Measurements from ENCODE around the gene STX4.

The STX4 gene

GRCh38 chr16:31061126-31061812 lies 27.9 kb downstream of the STX4 start:
- Histone ChIP-seq H3K9ac (ENCODE audit: low read length) (no peak overlapping the region), H3K36me3 (ENCODE audit: low read length) (no peaks in the 10 kb centered on the region), H3K4me2 (ENCODE audit: low read depth, low read length, poor library complexity, severe bottlenecking) (no peak overlapping the region), H3K9me3 (ENCODE audit: insufficient read depth, low read length) (no peaks in the 10 kb centered on the region), H4K20me1 (ENCODE audit: low read depth, low read length) (no peaks in the 10 kb centered on the region), H3K9me2 (replicated peaks; ENCODE audit: insufficient read depth, low read length) (no peaks in the 10 kb centered on the region), H3K27me3 (ENCODE audit: low read length) (no peaks in the 10 kb centered on the region), H2AFZ (ENCODE audit: low read depth, low read length, severe bottlenecking) (no peak overlapping the region), H3F3A (ENCODE audit: insufficient read depth) (0 out of 2 replicates have a peak, but pooled peaks cover 3% of the 10 kb centered on the region), H3K27ac (ENCODE audit: low read depth, low read length) (no peak overlapping the region), H3K4me3 (ENCODE audit: insufficient read depth, low read length, poor library complexity, severe bottlenecking) (no peak overlapping the region), H3K79me2 (ENCODE audit: insufficient read depth, low read length) (peaks cover 6% of the 10 kb centered on the region; the same call in 1 of the 2 replicates)
- TF ChIP-seq EZH2phosphoT487 (conservative IDR thresholded peaks at IDR 0.05; ENCODE audit: low read length): no peak
- TF ChIP-seq, protein P1, sequence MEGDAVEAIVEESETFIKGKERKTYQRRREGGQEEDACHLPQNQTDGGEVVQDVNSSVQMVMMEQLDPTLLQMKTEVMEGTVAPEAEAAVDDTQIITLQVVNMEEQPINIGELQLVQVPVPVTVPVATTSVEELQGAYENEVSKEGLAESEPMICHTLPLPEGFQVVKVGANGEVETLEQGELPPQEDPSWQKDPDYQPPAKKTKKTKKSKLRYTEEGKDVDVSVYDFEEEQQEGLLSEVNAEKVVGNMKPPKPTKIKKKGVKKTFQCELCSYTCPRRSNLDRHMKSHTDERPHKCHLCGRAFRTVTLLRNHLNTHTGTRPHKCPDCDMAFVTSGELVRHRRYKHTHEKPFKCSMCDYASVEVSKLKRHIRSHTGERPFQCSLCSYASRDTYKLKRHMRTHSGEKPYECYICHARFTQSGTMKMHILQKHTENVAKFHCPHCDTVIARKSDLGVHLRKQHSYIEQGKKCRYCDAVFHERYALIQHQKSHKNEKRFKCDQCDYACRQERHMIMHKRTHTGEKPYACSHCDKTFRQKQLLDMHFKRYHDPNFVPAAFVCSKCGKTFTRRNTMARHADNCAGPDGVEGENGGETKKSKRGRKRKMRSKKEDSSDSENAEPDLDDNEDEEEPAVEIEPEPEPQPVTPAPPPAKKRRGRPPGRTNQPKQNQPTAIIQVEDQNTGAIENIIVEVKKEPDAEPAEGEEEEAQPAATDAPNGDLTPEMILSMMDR (IDR thresholded peaks at IDR 0.05; ENCODE audit: insufficient read depth, low read length, poor library complexity, severe bottlenecking): no peak

- peaks cover 13% of the 10 kb centered on the region for H3K79me2 ChIP-seq (ENCODE audit: insufficient read depth, low read length)
- no peak overlapping the region for H3K27ac ChIP-seq (ENCODE audit: low read depth, low read length)
- H4K20me1 ChIP-seq (ENCODE audit: low read depth, low read length): no peaks in the 10 kb centered on the region
- H2AFZ ChIP-seq (ENCODE audit: low read depth, low read length, severe bottlenecking): no peak overlapping the region
- H3K4me3 ChIP-seq (ENCODE audit: insufficient read depth, low read length, poor library complexity, severe bottlenecking): no peak overlapping the region
- no peak overlapping the region for H3K4me2 ChIP-seq (ENCODE audit: low read depth, low read length, poor library complexity, severe bottlenecking)
- no peaks in the 10 kb centered on the region for H3K36me3 ChIP-seq (ENCODE audit: low read length)
- TF ChIP-seq, protein P1 (IDR thresholded peaks at IDR 0.05; ENCODE audit: insufficient read depth, low read length, poor library complexity, severe bottlenecking): no peak
- no peak for TF ChIP-seq EZH2phosphoT487 (conservative IDR thresholded peaks at IDR 0.05; ENCODE audit: low read length)
- H3K9me2 ChIP-seq (replicated peaks; ENCODE audit: insufficient read depth, low read length): no peaks in the 10 kb centered on the region
- no peak overlapping the region for H3K9ac ChIP-seq (ENCODE audit: low read length)
- no peaks in the 10 kb centered on the region for H3K9me3 ChIP-seq (ENCODE audit: insufficient read depth, low read length)
- H3F3A ChIP-seq (ENCODE audit: insufficient read depth): 0 out of 2 replicates have a peak, but pooled peaks cover 3% of the 10 kb centered on the region
- no peaks in the 10 kb centered on the region for H3K27me3 ChIP-seq (ENCODE audit: low read length)
Observed at GRCh38 chr16:31061813-31062440, 28.6 kb downstream of the STX4 start.

- H3K27me3 ChIP-seq (ENCODE audit: low read length): no peaks in the 10 kb centered on the region
- H3K4me2 ChIP-seq (ENCODE audit: low read depth, low read length, poor library complexity, severe bottlenecking): no peak overlapping the region
- peaks cover 23% of the 10 kb centered on the region for H3K79me2 ChIP-seq (ENCODE audit: insufficient read depth, low read length)
- H3F3A ChIP-seq (ENCODE audit: insufficient read depth): 0 out of 2 replicates have a peak, but pooled peaks cover 3% of the 10 kb centered on the region
- no peak for TF ChIP-seq EZH2phosphoT487 (conservative IDR thresholded peaks at IDR 0.05; ENCODE audit: low read length)
- TF ChIP-seq, protein P1 (IDR thresholded peaks at IDR 0.05; ENCODE audit: insufficient read depth, low read length, poor library complexity, severe bottlenecking): no peak
- H3K36me3 ChIP-seq (ENCODE audit: low read length): no peaks in the 10 kb centered on the region
- H3K9ac ChIP-seq (ENCODE audit: low read length): no peak overlapping the region
- H3K9me2 ChIP-seq (replicated peaks; ENCODE audit: insufficient read depth, low read length): no peaks in the 10 kb centered on the region
- no peaks in the 10 kb centered on the region for H4K20me1 ChIP-seq (ENCODE audit: low read depth, low read length)
- no peak overlapping the region for H3K27ac ChIP-seq (ENCODE audit: low read depth, low read length)
- H3K9me3 ChIP-seq (ENCODE audit: insufficient read depth, low read length): no peaks in the 10 kb centered on the region
- H3K4me3 ChIP-seq (ENCODE audit: insufficient read depth, low read length, poor library complexity, severe bottlenecking): no peak overlapping the region
- H2AFZ ChIP-seq (ENCODE audit: low read depth, low read length, severe bottlenecking): no peak overlapping the region
Observed at GRCh38 chr16:31063495-31063842, 30.1 kb downstream of the STX4 start.

Measured in SU-DHL-6 (cell line).